HG02981 (cell line): ENCODE data around the gene PPP2R2C.

Experiments
- ATAC-seq: cut with Tn5 transposase; IDR thresholded peaks from one replicate; pipeline ENCODE4 v1.9.1; 2021; ENCODE audit warnings: mild to moderate bottlenecking, moderate library complexity; ENCODE audit not compliant: unreplicated experiment

Gene PPP2R2C

GRCh38 chr4:6313216-6313615 lies 159.2 kb downstream of the PPP2R2C start:
- no peak for ATAC-seq

GRCh38 chr4:6309777-6310176 lies 162.6 kb downstream of the PPP2R2C start:
- ATAC-seq, result no peak

GRCh38 chr4:6308899-6309643 lies 163.3 kb downstream of the PPP2R2C start:
- no peak for ATAC-seq

- no peak for ATAC-seq
Observed at GRCh38 chr4:6307891-6308290, 164.5 kb downstream of the PPP2R2C start.

- no peak for ATAC-seq
Observed at GRCh38 chr4:6307230-6307629, 165.2 kb downstream of the PPP2R2C start.

- no peak for ATAC-seq
Observed at GRCh38 chr4:6306299-6306698, 166.1 kb downstream of the PPP2R2C start.

GRCh38 chr4:6303943-6304342 lies 168.5 kb downstream of the PPP2R2C start:
- no peak for ATAC-seq

- no peak for ATAC-seq
Observed at GRCh38 chr4:6302869-6303268, 169.5 kb downstream of the PPP2R2C start.

- no peak for ATAC-seq
Observed at GRCh38 chr4:6301732-6302442, 170.5 kb downstream of the PPP2R2C start.

GRCh38 chr4:6301051-6301731 lies 171.2 kb downstream of the PPP2R2C start:
- ATAC-seq, result no peak

GRCh38 chr4:6300359-6300758 lies 172.1 kb downstream of the PPP2R2C start:
- ATAC-seq, result no peak

- ATAC-seq, result no peak
Observed at GRCh38 chr4:6299875-6300274, 172.5 kb downstream of the PPP2R2C start.

- ATAC-seq, result no peak
Observed at GRCh38 chr4:6298852-6299251, 173.6 kb downstream of the PPP2R2C start.

GRCh38 chr4:6298035-6298434 lies 174.4 kb downstream of the PPP2R2C start:
- ATAC-seq, result no peak

GRCh38 chr4:6297266-6297815 lies 175.1 kb downstream of the PPP2R2C start:
- no peak for ATAC-seq

GRCh38 chr4:6296026-6296425 lies 176.4 kb downstream of the PPP2R2C start:
- no peak for ATAC-seq

GRCh38 chr4:6295495-6295894 lies 176.9 kb downstream of the PPP2R2C start:
- no peak for ATAC-seq

- no peak for ATAC-seq
Observed at GRCh38 chr4:6294705-6295421, 177.6 kb downstream of the PPP2R2C start.

- no peak for ATAC-seq
Observed at GRCh38 chr4:6293661-6294060, 178.8 kb downstream of the PPP2R2C start.

GRCh38 chr4:6293097-6293445 lies 179.3 kb downstream of the PPP2R2C start:
- no peak for ATAC-seq
